HG03095 (cell line): ENCODE results near the gene MTERF4.

Experiments
- ATAC-seq: cut with Tn5 transposase; IDR thresholded peaks from one replicate; pipeline ENCODE4 v1.9.1; 2021; ENCODE audit warnings: moderate library complexity; ENCODE audit not compliant: unreplicated experiment

Gene MTERF4

DNA sequence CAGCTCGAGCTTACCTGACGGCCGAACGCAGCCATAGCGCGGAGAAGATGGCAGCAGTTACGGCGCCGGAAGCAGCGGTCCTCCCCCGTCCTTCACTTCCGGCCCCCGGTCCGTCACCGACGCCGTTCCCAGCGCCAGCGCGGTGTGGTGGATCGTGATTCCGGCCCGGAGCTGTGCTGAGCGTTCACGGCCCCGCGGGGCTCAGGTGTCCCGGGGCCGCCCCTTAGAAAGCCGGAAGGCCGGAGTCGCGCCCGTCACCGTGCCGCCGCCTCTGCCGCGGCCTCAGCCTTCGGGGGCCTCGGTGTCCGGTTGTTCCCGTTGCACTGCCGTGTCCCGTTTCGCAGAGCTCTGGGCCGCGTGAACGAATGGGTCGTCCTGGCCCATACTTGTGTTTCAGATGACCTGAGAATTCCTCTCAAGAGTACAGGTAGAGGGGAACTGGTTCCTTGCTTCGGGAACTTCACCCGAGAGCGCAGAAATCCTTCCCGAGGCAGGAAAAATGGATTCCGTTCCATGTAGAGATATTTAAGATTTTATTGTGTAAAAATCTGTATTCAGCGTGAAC is at the start of gene MTERF4:
Gene MTERF4, minus strand, starts transcription at position 49 of the 565 bp plus-strand sequence. Its CDS starts 14 bp downstream, at position 35.
- peak; percentile 83 for ATAC-seq

DNA sequence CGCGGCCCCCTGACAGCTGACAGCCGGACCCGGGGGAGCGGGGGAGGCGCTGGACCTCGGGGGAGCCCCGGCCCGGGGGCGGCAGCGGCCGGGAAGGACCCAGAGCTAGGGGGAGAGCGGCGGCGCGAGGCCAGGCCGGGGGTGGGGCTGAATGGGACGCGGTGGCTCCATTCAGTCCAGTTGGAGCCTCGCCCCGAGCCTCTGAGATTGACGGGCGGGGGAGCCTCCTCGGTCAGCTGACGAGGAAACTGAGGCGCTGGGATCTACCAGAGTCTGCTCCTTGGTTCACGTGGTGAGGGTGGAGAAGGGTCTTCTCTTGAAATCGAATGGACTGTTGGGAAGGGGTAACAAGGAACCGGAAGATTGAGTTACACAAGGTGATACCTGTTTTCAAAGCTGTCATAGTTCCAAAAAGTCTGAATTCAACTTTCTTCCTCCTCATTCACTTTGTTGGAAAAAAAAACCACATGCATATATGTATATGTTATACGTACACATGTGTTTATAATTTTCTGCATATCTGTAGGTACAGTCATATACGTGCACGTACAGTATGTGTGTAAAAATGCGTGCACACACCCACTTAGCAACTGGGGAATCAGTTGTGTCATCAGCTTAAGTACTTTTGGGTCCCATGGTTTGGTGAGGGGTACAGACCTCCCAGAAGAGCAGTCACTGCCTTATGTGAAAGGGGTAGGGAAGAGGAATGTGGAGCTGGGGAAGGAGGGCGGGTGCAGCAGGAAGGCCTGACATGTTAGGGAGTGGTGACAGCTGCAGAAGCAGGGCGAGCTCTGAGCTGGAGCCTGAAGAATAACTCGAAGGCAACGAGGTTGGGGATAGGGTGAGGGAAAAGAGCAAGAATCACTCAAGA is 48.8 kb upstream of the MTERF4 start:
- no peak for ATAC-seq

DNA sequence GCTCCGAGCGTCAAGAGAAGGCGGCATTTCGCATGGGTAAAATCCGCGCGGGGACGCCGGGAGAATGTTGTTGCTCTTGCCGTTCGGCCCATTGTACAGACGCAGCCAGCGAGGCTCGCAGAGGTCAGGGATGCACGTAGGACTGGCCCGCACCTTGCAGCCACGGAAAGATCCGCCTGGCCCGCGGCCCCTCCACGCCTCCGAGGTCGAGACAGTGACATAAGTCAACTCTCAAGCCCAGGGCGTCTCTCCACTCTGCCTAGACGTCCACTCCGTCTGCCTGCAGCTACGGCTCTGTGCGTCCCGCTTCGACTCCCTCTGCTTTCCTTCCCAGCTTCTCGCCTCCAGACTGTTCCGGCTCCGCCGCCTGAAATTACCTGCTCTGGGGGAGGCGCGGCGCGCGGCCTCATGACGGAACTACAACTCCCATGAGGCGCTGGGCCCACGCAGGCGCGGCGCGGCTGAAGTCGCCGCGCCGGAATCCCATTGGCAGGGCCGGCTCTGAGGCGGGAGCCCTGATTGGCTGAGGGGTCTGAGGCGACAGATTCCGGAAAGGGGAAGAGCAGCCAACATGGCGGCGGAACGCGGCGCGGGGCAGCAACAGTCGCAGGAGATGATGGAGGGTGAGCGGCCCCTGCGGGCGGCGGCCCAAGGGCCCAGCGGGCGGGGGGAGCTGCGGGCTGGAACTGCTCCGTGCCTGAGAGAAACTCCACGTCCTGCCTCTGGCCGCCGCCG is 48.0 kb upstream of the MTERF4 start, which contains the start of gene PPP1R7:
Gene PPP1R7, plus strand, starts transcription at position 543 of the 735 bp plus-strand sequence. Its CDS starts 29 bp downstream, at position 572.
- peak; percentile 73 for ATAC-seq

DNA sequence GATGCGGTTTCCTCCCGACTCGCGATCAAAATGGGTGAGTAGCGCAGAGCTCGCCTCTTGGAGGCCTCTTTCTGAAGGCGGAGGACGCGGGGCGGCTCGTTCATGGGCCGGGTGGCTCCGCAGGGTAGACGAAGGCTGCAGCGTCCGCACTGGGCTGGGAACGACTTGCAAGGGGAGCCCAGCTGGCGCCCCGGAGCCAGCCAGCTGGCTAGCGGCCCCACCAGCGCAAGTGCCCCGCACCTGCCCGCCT is 47.5 kb upstream of the MTERF4 start:
- ATAC-seq, result peak; percentile 7

- peak; percentile 71 for ATAC-seq
Measured at GRCh38 chr2:241148891-241149674, 47.0 kb upstream of the MTERF4 start, which contains the start of gene PASK. Gene PASK (minus strand): TSS chr2:241149472. CDS start chr2:241143032, 6,440 bp downstream.

GRCh38 chr2:241148239-241148638 is 46.2 kb upstream of the MTERF4 start:
- ATAC-seq, result no peak

- no peak for ATAC-seq
Measured at GRCh38 chr2:241147336-241147735, 45.2 kb upstream of the MTERF4 start.

GRCh38 chr2:241146286-241146685 is 44.2 kb upstream of the MTERF4 start:
- ATAC-seq, result no peak

DNA sequence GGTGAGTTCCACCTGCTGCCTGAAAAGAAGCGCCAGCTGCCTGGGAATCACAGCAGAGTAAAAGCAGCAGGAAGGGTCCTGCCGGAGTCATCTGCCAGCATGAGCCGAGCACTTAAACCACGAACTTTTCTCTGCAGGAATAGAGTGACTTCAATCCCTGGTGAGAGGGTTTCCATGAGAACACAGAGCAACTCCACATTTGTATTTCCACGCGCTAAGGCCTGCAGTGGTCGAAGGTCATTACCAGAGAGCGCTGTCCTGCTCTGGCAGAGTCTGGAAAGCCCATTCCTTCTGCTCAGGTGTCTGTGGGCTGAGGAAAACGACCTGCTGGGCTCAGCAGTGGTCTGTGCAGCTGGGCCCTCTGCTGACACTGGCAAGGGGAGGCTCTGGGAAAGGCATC is 40.5 kb upstream of the MTERF4 start:
- no peak for ATAC-seq

- no peak for ATAC-seq
Measured at GRCh38 chr2:241142063-241142462, 40.0 kb upstream of the MTERF4 start.

DNA sequence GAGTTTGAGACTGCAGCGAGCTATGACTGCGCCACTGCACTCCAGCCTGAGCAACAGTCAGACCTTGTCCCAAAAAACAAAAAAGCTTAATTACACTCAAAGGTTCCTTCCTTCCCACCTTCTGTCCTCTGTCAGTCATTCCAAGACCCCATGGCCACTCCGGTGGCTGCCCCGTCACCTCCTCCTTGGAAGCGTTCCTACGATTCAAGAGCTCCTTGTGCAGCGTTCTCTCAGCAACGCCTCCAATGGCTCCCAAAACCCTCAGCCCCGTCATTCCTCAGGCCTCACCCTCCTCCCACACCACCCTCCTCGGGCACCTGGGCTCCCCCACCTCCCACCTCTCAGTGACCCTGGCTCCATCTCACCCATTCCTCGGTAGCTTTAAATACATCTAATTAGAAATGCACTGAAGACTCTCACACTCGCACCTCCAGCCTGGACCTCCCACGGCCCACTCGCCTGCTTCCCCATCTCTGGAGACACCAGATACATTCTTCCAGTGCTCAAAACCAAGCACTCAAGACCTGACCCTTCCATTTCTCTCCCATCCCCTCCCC is 39.2 kb upstream of the MTERF4 start:
- ATAC-seq, result no peak

DNA sequence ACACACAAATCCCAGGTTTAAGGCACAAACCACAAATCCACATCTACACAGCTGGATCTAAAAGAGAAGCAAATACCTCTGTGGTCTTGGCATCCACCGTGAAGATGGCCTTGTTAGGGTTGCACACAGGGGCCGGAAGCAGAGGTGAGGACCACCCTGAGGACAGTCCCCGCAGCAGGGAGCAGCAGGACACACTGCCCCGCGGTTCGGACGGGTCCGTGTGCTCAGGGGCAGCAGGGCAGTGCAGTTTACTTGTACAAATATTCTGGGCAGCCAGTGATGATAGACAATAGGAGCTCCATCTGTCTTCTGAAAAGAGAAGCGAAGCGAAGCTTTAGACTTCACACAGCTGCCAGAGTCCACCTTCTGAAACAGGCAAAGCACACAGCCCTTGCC is 38.4 kb upstream of the MTERF4 start:
- no peak for ATAC-seq

GRCh38 chr2:241139531-241140444 is 37.7 kb upstream of the MTERF4 start:
- ATAC-seq, result no peak

DNA sequence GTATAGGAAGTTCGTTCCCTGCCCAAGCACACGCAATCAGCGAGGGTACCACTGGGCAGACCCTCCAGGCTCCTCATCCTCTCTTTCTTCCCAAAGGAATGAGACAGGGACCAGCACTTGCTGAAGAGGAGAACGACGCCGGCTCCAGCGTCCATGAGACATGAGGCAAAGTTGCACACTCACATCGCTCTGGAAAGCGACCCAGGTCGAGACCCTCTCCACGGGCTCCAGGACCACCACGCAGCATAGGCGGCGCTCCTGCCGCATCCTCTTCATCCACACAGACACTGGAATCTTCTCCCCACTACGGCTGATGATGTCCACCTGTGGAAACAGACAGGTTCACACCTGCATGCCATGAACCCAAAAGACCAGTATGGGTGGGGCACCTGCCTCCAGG is 36.4 kb upstream of the MTERF4 start:
- ATAC-seq, result no peak

DNA sequence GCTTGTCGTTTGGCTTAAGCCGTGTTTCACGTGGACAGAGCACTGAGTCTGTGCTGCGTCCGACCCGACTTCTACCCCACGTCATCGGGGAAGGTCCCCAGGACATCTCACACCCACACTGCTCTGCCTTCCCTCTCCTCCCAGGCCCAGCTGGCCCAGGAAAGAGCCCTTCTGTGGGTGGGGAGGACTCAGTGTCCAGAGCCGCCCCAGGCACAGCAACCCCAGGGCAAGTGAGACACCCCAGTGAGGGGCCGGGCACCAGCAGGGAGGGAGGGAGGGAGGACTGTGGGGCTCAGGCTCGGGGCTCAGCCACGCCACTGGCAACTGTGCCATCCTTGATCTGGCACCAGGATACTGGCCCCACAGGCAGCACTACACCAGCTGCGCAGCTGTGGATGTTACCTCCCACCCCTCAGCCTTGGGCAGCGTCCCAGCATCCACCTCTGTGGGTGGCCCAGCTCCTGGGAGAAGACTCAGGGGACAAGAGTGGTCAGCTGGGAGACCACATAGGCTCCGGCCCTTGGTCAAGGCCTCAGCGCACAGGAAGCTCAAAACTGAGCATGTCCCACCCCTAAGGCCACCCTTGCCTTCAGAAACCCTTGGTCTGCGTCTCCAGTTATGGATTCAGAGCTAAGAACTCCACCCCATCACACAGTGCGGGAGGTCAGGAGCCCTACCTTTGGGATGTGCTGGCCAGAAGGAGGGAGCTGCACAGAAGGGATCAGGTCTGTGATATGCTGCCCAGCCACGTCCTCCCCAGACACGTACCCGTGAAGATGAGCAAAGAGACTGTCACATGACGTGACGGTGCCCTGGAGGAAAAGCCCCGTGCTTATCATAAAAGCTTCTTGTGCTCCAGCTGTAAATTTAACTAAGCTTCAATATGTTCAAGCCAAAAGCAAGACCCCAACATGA is 35.4 kb upstream of the MTERF4 start:
- ATAC-seq, result no peak

- no peak for ATAC-seq
Measured at GRCh38 chr2:241136661-241137260, 34.7 kb upstream of the MTERF4 start.

DNA sequence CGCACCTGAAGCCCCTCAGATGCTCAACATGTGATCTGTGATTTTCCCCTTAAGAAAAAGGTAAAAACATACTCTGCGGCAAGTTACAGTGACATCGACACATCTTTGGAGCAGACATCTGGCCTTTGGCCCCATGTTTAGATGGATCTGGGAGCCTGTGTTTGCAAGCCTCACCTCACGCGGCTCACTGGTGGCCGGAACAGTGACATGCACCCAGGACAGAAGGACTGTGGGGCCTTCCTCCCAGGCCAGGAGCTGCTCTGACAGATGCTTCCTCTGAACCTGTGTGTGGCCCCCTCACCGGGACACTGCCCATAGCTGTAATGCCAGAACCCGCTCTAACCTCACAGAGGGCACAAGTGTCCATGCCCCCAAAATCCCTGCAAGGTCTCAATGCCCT is 34.1 kb upstream of the MTERF4 start:
- no peak for ATAC-seq

- ATAC-seq, result no peak
Measured at GRCh38 chr2:241135737-241136136, 33.6 kb upstream of the MTERF4 start.
